Esophagus squamous epithelium (tissue), 5 donors: Measurements from ENCODE around the gene PEAR1. TPM values are rescaled to one million over a fixed set of nuclear protein-coding genes. Genes with fewer than 3 reads are reported as not detected.
A peak's percentile ranks its signal among the peaks of the same experiment; 100 is the strongest.

Experiments
- DNase-seq: peaks from one replicate; lab custom pipeline; 2025; lab: John Stamatoyannopoulos, UW
- H3K27ac ChIP-seq, 4 donors: fragments of 200-600 bp; sonication (generic); one replicate each; pipeline ENCODE4 v1.5.1; 2016 to 2019; ENCODE audit warnings: mild to moderate bottlenecking in 1 of 4
- H3K27me3 ChIP-seq, 4 donors: fragments of 200-600 bp; sonication (generic); 1 replicate in 3 of 4; 2 replicates in 1 of 4; pipeline versions ENCODE4 v1.5.1 to v1.6.0; 2017 to 2021; ENCODE audit warnings: antibody characterized with exemption in 1 of 4
- H3K36me3 ChIP-seq, 3 donors: fragments of 200-600 bp; sonication (generic); one replicate each; pipeline ENCODE4 v1.5.1; 2016 to 2019
- H3K4me1 ChIP-seq, 3 donors: fragments of 200-600 bp; sonication (generic); one replicate each; pipeline ENCODE4 v1.5.1; 2017 to 2019
- H3K4me3 ChIP-seq, 4 donors: fragments of 200-600 bp; sonication (generic); 1 replicate in 3 of 4; 2 replicates in 1 of 4; pipeline ENCODE4 v1.5.1; 2016 to 2019; ENCODE audit warnings: mild to moderate bottlenecking in 2 of 4, moderate library complexity in 1 of 4
- H3K9me3 ChIP-seq, 3 donors: fragments of 200-600 bp; sonication (generic); one replicate each; pipeline ENCODE4 v1.5.1; 2016 to 2019
- POLR2A ChIP-seq, 4 donors: fragments of 450-650 bp; IDR thresholded peaks; one replicate each; pipeline ENCODE4 v1.6.1; 2017; ENCODE audit warnings: antibody characterized with exemption in 4 of 4, mild to moderate bottlenecking in 4 of 4, moderate library complexity in 3 of 4
- WGBS, 2 donors: methylation state at CpG; one replicate each; pipeline ENCODE4 v1.1.5; 2018; 5-methylcytosine and 5-hydroxymethylcytosine counted together
- intact Hi-C: fragments of 100-400 bp; cut with DNase I; formaldehyde crosslinking; loops from one replicate; pipeline ENCODE4 v1.15.0; 2022
- total RNA-seq, 4 donors: library from RNA; depleted of rRNA; stranded (reverse); fragments of >200 nt; gene quantifications; one replicate each; pipeline ENCODE4 v1.1.0, GENCODE V29; 2016
- TF ChIP-seq, protein P1 (sequence below), 6 experiments: fragments of 450-650 bp in 4 of 6; fragments of 200-600 bp in 2 of 6; sonication (generic) in 2 of 6; IDR thresholded peaks; one replicate each; pipeline ENCODE4 v1.5.1; 2016 to 2019; ENCODE audit warnings: antibody characterized with exemption in 6 of 6, mild to moderate bottlenecking in 4 of 6, moderate library complexity in 4 of 6
- donor health status: DM: yes; HTN: yes; CAD: no.

PEAR1 gene
- total RNA-seq, 4 donors from 2014 or later = 1.1 to 4.6 (median 2.7) TPM

DNA sequence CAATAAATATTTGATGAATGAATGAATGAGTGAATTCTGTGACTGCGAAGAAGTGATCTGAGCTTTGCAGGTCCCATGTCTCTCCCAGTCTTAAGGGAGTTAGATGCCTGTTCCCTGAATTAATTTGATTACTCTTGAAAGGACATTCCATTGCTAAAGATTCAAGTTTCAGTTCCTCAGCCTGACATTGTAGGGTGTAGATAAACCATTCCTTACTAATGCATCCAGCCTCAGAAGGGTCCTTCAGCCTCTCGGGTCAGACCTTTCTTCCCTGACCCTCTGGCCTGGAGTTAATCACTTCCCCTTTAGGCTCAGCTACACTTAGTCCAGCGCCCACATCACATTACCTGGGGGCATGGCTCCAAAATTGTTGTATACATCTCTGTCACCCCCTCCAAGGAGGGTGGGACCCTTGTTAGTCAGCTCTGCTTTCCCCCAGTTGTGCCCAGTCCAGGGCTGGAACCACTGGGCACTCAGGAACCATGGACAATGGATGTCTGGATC lies 37.2 kb upstream of the PEAR1 start:
- intact Hi-C loops = no loop called here
- peaks cover 5 to 79% (median 15%) of the 10 kb centered on the region in 4 donors for H3K27me3 ChIP-seq
- TF ChIP-seq, protein P1, sequence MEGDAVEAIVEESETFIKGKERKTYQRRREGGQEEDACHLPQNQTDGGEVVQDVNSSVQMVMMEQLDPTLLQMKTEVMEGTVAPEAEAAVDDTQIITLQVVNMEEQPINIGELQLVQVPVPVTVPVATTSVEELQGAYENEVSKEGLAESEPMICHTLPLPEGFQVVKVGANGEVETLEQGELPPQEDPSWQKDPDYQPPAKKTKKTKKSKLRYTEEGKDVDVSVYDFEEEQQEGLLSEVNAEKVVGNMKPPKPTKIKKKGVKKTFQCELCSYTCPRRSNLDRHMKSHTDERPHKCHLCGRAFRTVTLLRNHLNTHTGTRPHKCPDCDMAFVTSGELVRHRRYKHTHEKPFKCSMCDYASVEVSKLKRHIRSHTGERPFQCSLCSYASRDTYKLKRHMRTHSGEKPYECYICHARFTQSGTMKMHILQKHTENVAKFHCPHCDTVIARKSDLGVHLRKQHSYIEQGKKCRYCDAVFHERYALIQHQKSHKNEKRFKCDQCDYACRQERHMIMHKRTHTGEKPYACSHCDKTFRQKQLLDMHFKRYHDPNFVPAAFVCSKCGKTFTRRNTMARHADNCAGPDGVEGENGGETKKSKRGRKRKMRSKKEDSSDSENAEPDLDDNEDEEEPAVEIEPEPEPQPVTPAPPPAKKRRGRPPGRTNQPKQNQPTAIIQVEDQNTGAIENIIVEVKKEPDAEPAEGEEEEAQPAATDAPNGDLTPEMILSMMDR (IDR thresholded peaks at IDR 0.05) = no peak
- no peak for TF ChIP-seq POLR2A (IDR thresholded peaks at IDR 0.05)

DNA sequence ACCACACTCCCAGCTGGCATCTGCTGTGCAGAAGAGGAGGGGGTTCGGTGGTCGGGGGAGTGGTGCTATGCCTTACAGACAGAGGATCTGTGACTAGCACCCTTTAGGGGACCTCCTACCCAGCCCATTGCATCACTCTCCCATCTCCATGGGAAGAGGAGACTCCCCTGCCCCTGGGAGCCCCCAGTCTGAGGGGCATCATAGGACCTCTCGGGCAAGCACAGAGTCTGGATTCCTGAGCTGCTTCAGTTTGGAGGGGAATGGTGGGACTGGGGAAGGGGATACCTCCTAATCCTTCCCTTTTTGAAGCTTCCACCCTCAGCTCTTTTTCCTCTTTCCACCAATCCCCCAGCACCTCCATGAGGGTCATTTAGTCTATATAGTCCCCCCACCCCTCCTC lies 36.0 kb upstream of the PEAR1 start:
- no peaks in the 10 kb centered on the region for H3K9me3 ChIP-seq
- WGBS, 2 donors = 83 to 88% methylated on average over 1 of the region's 3 CpGs
- peaks cover 24 to 35% (median 28%) of the 10 kb centered on the region in 3 donors for H3K4me1 ChIP-seq
- H3K27me3 ChIP-seq = peaks cover 8 to 80% (median 23%) of the 10 kb centered on the region in 4 donors
- H3K36me3 ChIP-seq = no peaks in the 10 kb centered on the region
- no peak for DNase-seq
- TF ChIP-seq, protein P1 (IDR thresholded peaks at IDR 0.05) = no peak
- no peak for TF ChIP-seq POLR2A (IDR thresholded peaks at IDR 0.05)
- no peak overlapping the region for H3K4me3 ChIP-seq
- no peak overlapping the region for H3K27ac ChIP-seq
- intact Hi-C loops = no loop called here

More for the DNA sequence above, 37.2 kb upstream of the PEAR1 start:
- peaks cover 24 to 41% (median 28%) of the 10 kb centered on the region in 3 donors for H3K4me1 ChIP-seq
- no peaks in the 10 kb centered on the region for H3K36me3 ChIP-seq
- WGBS, 2 donors = 71 to 75% methylated on average over 3 of the region's 3 CpGs
- DNase-seq = no peak
- no peak overlapping the region for H3K27ac ChIP-seq
- no peaks in the 10 kb centered on the region for H3K9me3 ChIP-seq
- H3K4me3 ChIP-seq = no peak overlapping the region

DNA sequence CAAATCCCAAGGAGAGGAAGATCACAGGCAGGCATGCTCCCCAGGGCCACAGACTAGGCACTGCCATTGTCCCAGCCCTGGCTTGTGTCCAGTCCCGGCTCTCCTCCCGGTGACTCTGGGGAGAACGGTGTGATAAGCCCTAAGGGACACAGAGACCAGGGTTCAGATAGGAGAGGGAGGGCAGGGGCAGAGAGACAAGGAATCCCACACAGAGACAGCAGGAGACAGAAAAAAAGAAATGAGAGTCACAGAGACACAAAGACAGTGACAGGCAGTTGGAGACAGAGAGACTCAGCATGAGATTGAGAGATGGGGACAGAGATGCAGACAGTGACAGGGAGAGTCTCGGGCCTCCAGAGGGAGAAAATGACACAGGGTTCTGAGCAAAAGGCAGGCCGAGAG lies 35.0 kb upstream of the PEAR1 start:
- Histone ChIP-seq H3K9me3 (no peaks in the 10 kb centered on the region), H3K4me1 (peaks cover 24 to 32% (median 28%) of the 10 kb centered on the region in 3 donors), H3K36me3 (no peaks in the 10 kb centered on the region), H3K4me3 (peak overlapping the region in 3 of 4 donors; percentile 26 to 61 (median 35)), H3K27me3 (peaks cover 8 to 84% (median 23%) of the 10 kb centered on the region in 4 donors), H3K27ac (no peak overlapping the region)
- DNase-seq = no peak
- WGBS, 2 donors = 14 to 22% methylated on average over 2 to 5 of the region's 5 CpGs
- intact Hi-C loops = no loop called here
- TF ChIP-seq, protein P1 (IDR thresholded peaks at IDR 0.05) = no peak
- no peak for TF ChIP-seq POLR2A (IDR thresholded peaks at IDR 0.05)

DNA sequence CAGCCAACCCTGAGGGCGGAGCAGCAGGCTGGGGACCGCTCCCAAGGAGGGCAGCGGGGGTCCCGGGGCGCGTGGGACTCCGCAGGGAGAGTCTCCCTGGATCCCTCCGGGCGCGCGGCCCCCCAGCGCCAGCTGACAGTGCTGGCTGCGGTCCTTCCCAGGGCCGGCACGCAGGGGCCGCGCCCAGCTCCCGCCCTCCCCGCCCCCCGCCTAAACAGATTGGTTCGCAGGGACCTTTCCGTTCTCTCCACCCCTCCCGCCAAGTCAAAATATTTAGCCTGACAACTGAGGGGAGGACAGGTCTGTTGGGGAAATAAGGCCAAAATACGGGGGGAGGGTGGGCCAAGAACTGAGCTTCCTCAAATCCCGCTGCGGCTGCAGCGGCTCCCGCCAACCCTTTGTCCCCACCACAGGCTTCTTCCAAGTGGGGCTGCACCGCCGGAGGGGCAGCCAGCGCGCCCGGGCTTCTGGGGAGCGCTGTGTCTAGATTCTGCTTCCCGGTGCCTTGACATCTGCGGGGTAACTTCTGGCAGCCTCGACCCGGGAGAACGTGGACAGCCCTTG lies 34.5 kb upstream of the PEAR1 start, which contains the start of gene INSRR:
INSRR (minus strand) TSS at position 159 of the 564 bp plus-strand sequence. CDS start 496 bp downstream, outside the sequence.
- TF ChIP-seq POLR2A (IDR thresholded peaks at IDR 0.05) = no peak
- TF ChIP-seq, protein P1 (IDR thresholded peaks at IDR 0.05) = no peak
- intact Hi-C loops = no loop called here
- H3K4me3 ChIP-seq = peak within 1 kb of the TSS in 3 of 4 donors; percentile 26 to 61 (median 35)
- peaks cover 8 to 84% (median 23%) of the 10 kb centered on the region in 4 donors for H3K27me3 ChIP-seq
- no peaks in the 10 kb centered on the region for H3K9me3 ChIP-seq
- peaks cover 24 to 32% (median 28%) of the 10 kb centered on the region in 3 donors for H3K4me1 ChIP-seq
- DNase-seq = no peak
- WGBS, 2 donors = 10 to 11% methylated on average over 8 to 15 of the region's 39 CpGs
- no peak within 1 kb of the TSS for H3K27ac ChIP-seq
- no peaks in the 10 kb centered on the region for H3K36me3 ChIP-seq

DNA sequence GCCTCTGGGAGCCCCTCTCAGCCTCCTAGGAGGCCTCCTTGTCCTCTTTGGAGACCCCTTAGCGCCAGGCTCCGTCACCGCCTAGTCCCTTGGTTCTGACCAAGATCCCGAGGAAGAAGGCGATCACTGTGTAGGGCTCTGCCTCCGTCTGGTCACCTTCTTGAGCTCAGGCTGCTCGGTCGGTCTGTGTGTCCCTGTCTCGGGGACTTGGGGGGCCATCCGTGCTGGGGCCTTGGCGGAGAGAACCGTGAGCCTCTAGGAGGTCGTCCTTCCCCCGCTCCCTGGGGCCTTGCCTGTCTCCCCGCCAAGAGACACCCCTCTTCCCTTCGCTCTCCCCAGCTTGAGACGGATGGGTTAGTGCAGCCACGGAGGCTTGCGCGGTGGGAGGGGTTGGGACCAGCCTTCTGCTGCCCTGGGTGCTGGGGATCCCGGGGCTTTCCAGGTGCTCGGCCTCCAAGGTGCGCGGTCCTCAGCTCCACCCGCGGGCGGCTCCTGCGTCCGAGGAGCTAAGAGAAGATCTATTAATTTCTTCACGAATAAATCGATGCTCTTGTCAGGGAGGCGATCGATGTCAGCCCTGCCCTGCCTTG lies 33.9 kb upstream of the PEAR1 start:
- no peak for DNase-seq
- intact Hi-C loops = no loop called here

More for the DNA sequence above, 33.9 kb upstream of the PEAR1 start:
- Histone ChIP-seq H3K4me3 (peak overlapping the region in 3 of 4 donors; percentile 26 to 61 (median 35)), H3K36me3 (no peaks in the 10 kb centered on the region), H3K27ac (no peak overlapping the region), H3K4me1 (peaks cover 24 to 32% (median 28%) of the 10 kb centered on the region in 3 donors), H3K9me3 (no peaks in the 10 kb centered on the region), H3K27me3 (peaks cover 8 to 85% (median 23%) of the 10 kb centered on the region in 4 donors)
- WGBS, 2 donors = 0 to 2% methylated on average over 3 to 14 of the region's 33 CpGs
- TF ChIP-seq POLR2A (IDR thresholded peaks at IDR 0.05) = no peak
- TF ChIP-seq, protein P1 (IDR thresholded peaks at IDR 0.05) = no peak
